HepG2 (cell line): ENCODE results near the gene CDK11A. TPM values are rescaled to one million over a fixed set of nuclear protein-coding genes. Genes with fewer than 3 reads are reported as not detected.

Source experiments
- ARID5B ChIP-seq: IDR thresholded peaks from 2 replicates; pipeline ENCODE4 v1.4.0; 2020; ENCODE audit warnings: mild to moderate bottlenecking, missing genetic modification reagents
- SPEN ChIP-seq: sonication (generic); formaldehyde crosslinking; IDR thresholded peaks from 2 replicates; pipeline ENCODE4 v1.5.1; 2020; ENCODE audit warnings: low read depth, mild to moderate bottlenecking, missing genetic modification reagents
- SRF ChIP-seq: IDR thresholded peaks from 2 replicates; pipeline ENCODE4 v1.6.1; 2011; ENCODE audit warnings: mild to moderate bottlenecking, low read depth, low read length, moderate library complexity
- TFAP4 ChIP-seq: sonication (generic); IDR thresholded peaks from 2 replicates; pipeline ENCODE4 v1.6.1; 2016; ENCODE audit warnings: low read depth, borderline replicate concordance
- TRIM22 ChIP-seq: fragments of 450-650 bp; IDR thresholded peaks from 2 replicates; pipeline ENCODE4 v1.6.1; 2017
- ZBTB10 ChIP-seq: sonication (generic); formaldehyde crosslinking; IDR thresholded peaks from 2 replicates; pipeline ENCODE4 v1.4.0; 2020; ENCODE audit warnings: missing genetic modification reagents, borderline replicate concordance
- ZBTB38 ChIP-seq: sonication (generic); formaldehyde crosslinking; IDR thresholded peaks from 2 replicates; pipeline ENCODE4 v1.5.1; 2020; ENCODE audit warnings: mild to moderate bottlenecking, missing genetic modification reagents
- ZGPAT ChIP-seq: IDR thresholded peaks from 2 replicates; pipeline ENCODE4 v1.6.1; 2016; ENCODE audit warnings: mild to moderate bottlenecking
- ZNF275 ChIP-seq: sonication (generic); formaldehyde crosslinking; IDR thresholded peaks from 2 replicates; pipeline ENCODE4 v1.8.0; 2022; ENCODE audit warnings: missing genetic modification reagents, mild to moderate bottlenecking, inconsistent platforms, borderline replicate concordance
- ZNF3 ChIP-seq: IDR thresholded peaks from 2 replicates; pipeline ENCODE4 v1.7.0; 2017; ENCODE audit warnings: inconsistent platforms
- ZNF451 ChIP-seq: sonication (generic); formaldehyde crosslinking; IDR thresholded peaks from 2 replicates; pipeline ENCODE4 v1.5.0; 2020; ENCODE audit warnings: mild to moderate bottlenecking, missing genetic modification reagents
- ZNF460 ChIP-seq: sonication (generic); formaldehyde crosslinking; IDR thresholded peaks from 2 replicates; pipeline ENCODE4 v1.5.1; 2020; ENCODE audit warnings: missing genetic modification reagents, mild to moderate bottlenecking, borderline replicate concordance
- ZNF569 ChIP-seq: sonication (generic); formaldehyde crosslinking; IDR thresholded peaks from 2 replicates; pipeline ENCODE4 v1.5.0; 2020; ENCODE audit warnings: mild to moderate bottlenecking, missing genetic modification reagents, moderate library complexity, borderline replicate concordance
- ZNF772 ChIP-seq: sonication (generic); formaldehyde crosslinking; IDR thresholded peaks from 2 replicates; pipeline ENCODE4 v1.5.0; 2020; ENCODE audit warnings: mild to moderate bottlenecking, missing genetic modification reagents
- polyA plus RNA-seq, 8 experiments: library from polyadenylated mRNA; depleted of rRNA in 3 of 8; stranded (reverse) in 7 of 8; unstranded in 1 of 8; fragments of >200 nt; fragmentation: Illumina TruSeq in 4 of 8; extraction: Trizol in 4 of 8; gene quantifications; 2 replicates each; pipeline versions ENCODE4 v1.2.1 to v1.2.3, GENCODE V29; 2011 to 2016; ENCODE audit warnings: low read depth in 4 of 8, missing spikeins in 1 of 8, mixed read lengths in 1 of 8; ENCODE audit not compliant: insufficient read depth in 1 of 8
- total RNA-seq, 5 experiments: library from RNA; depleted of rRNA; stranded (reverse); fragments of >200 nt; fragmentation: Illumina TruSeq; extraction: Trizol; gene quantifications; 2 replicates each; pipeline ENCODE4 v1.2.3, GENCODE V29; 2016; ENCODE audit warnings: low read depth in 1 of 5

CDK11A gene
- total and polyA plus RNA-seq, 2 of the 13 experiments (the other 11 are each of a cell fraction or from before 2014, with no cell fraction given), result 11.2 to 17.9 TPM

- TF ChIP-seq ARID5B (CRISPR knock-in tag), result peak; percentile 67; the same call in 1 of the 2 replicates
- no peak for TF ChIP-seq TFAP4
- peak; percentile 80; the same call in 1 of the 2 replicates for TF ChIP-seq ZNF772 (CRISPR knock-in tag)
- TF ChIP-seq ZNF451 (CRISPR knock-in tag), result no peak
- 0 out of 2 replicates have a peak, but pooled peaks have one; percentile 10 for TF ChIP-seq ZBTB38
- TF ChIP-seq ZBTB10 (CRISPR knock-in tag), result no peak
- no peak for TF ChIP-seq ZNF3
- no peak for TF ChIP-seq ZNF460 (CRISPR knock-in tag)
- no peak for TF ChIP-seq ZNF275 (CRISPR knock-in tag)
- TF ChIP-seq ZGPAT (CRISPR knock-in tag), result peak; percentile 67
- no peak for TF ChIP-seq SRF
- no peak for TF ChIP-seq TRIM22
- peak; percentile 86 for TF ChIP-seq SPEN
- no peak for TF ChIP-seq ZNF569 (CRISPR knock-in tag)
These were observed 45.4 kb downstream of the CDK11A start (continued) for GRCh38 chr1:1678581-1679380.
